ENCODE results near the gene TMEM272. TPM values are rescaled to one million over a fixed set of nuclear protein-coding genes. Genes with fewer than 3 reads are reported as not detected.

Gene TMEM272
- total RNA-seq, 1 experiment from 2014 or later: not detected

DNA sequence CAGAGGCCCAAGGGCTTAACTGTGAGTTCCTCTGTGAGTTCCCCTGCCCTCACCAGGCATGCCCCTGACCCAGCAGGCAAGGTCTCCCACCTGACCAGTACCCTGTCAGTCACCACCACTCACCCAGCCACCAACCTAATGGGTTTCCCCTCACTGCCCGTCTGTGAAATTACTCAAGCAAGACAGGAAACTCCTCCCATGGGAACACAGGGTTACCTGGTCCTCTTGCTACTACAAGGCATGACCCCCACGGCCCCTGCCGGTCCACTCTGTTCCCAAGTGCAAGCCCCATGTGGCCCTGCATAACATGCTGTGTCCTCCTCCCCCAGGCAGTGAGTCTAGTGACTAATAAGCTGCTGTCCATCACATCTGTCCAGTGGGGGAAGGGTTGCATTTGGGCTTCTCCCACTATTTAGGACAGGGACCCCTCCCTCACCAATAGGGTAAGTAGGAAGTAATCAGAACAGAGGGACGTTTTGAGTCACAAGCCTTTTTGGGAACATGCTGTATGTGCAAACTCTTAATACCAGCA lies 33.0 kb downstream of the TMEM272 start:
- H3K9me3 Mint-ChIP-seq (ENCODE audit: unreplicated experiment): no peaks in the 10 kb centered on the region
- H3K36me3 Mint-ChIP-seq (ENCODE audit: insufficient read depth, unreplicated experiment): no peaks in the 10 kb centered on the region
- no peak overlapping the region for H3K27ac Mint-ChIP-seq (ENCODE audit: low read depth, unreplicated experiment)
- DNase-seq (ENCODE audit: unreplicated experiment): no peak
- CTCF ChIA-PET: interaction anchor here (1.1 to 1.3 kb wide), 2 partner anchors 84 to 312 kb away, joined by 3 to 4 read pairs; no protein-coding TSS in a partner anchor
- peaks cover 6% of the 10 kb centered on the region for H3K4me1 Mint-ChIP-seq (ENCODE audit: insufficient read depth, unreplicated experiment)
- TF ChIP-seq, protein P1, sequence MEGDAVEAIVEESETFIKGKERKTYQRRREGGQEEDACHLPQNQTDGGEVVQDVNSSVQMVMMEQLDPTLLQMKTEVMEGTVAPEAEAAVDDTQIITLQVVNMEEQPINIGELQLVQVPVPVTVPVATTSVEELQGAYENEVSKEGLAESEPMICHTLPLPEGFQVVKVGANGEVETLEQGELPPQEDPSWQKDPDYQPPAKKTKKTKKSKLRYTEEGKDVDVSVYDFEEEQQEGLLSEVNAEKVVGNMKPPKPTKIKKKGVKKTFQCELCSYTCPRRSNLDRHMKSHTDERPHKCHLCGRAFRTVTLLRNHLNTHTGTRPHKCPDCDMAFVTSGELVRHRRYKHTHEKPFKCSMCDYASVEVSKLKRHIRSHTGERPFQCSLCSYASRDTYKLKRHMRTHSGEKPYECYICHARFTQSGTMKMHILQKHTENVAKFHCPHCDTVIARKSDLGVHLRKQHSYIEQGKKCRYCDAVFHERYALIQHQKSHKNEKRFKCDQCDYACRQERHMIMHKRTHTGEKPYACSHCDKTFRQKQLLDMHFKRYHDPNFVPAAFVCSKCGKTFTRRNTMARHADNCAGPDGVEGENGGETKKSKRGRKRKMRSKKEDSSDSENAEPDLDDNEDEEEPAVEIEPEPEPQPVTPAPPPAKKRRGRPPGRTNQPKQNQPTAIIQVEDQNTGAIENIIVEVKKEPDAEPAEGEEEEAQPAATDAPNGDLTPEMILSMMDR (IDR thresholded peaks at IDR 0.05; ENCODE audit: unreplicated experiment): no peak
- H3K4me3 Mint-ChIP-seq (ENCODE audit: unreplicated experiment): no peak overlapping the region
- intact Hi-C loops (cut with micrococcal nuclease): no loop called here
- BruUV-seq (replicated peaks): no TSS peak
- H3K27me3 Mint-ChIP-seq (ENCODE audit: insufficient read depth, unreplicated experiment): peaks cover 9% of the 10 kb centered on the region
- POLR2A ChIA-PET: interaction anchor here (0.6 to 1.0 kb wide), 3 partner anchors 10 to 428 kb away, joined by 3 read pairs; no protein-coding TSS in a partner anchor

DNA sequence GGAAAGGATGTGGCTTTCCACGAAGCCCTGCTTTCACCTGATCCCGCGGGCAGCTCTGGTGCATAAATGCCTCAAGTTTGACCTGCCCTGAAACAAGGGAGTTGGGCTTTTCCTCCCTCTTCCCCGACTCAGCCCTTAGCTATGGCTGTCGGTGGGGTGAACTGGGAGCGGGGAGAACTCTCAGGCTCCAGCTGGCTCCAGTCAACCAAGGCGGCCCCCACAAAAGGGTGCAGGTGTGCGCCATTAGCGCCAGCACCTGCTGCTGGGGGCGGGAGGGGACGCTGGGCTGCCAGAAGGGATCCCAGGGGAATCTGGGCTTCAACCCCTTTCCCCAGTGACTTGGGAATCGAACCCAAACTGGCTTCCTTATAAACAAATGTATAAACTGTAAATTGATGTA lies 33.9 kb downstream of the TMEM272 start:
- CTCF ChIA-PET: interaction anchor here (0.6 kb wide), 1 partner anchor 293 kb away, joined by 4 read pairs; no protein-coding TSS in a partner anchor
- no peaks in the 10 kb centered on the region for H3K36me3 Mint-ChIP-seq (ENCODE audit: insufficient read depth, unreplicated experiment)
- intact Hi-C loops (cut with micrococcal nuclease): no loop called here

DNA sequence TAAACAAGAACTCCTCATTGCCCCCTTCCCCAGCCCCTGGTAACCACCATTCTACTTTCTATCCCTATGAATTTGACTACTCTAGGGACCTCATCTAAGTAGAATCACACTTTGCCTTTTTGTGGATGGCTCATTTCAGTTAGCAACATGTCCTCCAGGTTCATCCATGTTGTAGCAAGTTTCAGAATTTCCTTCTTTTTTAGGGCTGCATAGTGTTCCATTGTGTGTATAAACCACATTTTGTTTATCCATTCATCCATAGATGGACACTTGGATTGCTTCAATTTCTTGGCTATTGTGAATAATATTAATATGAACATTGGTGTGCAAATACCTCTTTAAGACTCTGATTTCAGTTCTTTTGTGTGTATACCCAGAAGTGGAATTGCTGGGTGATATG lies 36.2 kb downstream of the TMEM272 start:
- intact Hi-C loops (cut with micrococcal nuclease): no loop called here
- POLR2A ChIA-PET: no interaction called here
- no peaks in the 10 kb centered on the region for H3K27me3 Mint-ChIP-seq (ENCODE audit: insufficient read depth, unreplicated experiment)

More for the DNA sequence above, 33.9 kb downstream of the TMEM272 start:
- no peak for DNase-seq (ENCODE audit: unreplicated experiment)
- peaks cover 5% of the 10 kb centered on the region for H3K4me1 Mint-ChIP-seq (ENCODE audit: insufficient read depth, unreplicated experiment)
- H3K27ac Mint-ChIP-seq (ENCODE audit: low read depth, unreplicated experiment): no peak overlapping the region
- no peaks in the 10 kb centered on the region for H3K27me3 Mint-ChIP-seq (ENCODE audit: insufficient read depth, unreplicated experiment)
- BruUV-seq (replicated peaks): no TSS peak
- TF ChIP-seq, protein P1 (IDR thresholded peaks at IDR 0.05; ENCODE audit: unreplicated experiment): no peak
- H3K4me3 Mint-ChIP-seq (ENCODE audit: unreplicated experiment): no peak overlapping the region
- POLR2A ChIA-PET: interaction anchor here (0.7 kb wide), 1 partner anchor 79 kb away, joined by 3 read pairs; no protein-coding TSS in a partner anchor
- no peaks in the 10 kb centered on the region for H3K9me3 Mint-ChIP-seq (ENCODE audit: unreplicated experiment)

DNA sequence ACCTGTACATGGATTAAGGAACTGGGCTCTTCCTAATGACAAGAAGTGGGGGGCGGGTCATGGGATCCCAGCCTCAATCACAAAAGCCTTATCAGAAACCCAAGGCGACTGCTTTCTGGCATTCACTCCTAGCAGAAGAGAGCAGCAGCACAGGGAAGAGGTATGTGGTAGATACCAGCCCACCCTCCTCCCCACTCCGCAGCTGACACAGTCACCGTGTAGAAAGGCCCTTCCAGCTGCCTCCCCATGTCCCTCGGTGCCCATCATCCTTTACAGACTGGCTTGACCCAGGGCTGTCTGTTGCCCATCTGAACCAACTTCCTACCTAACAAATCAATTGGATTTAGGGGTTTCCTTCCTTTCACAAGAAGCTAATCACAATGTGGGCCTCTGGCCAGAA lies 37.9 kb downstream of the TMEM272 start:
- TF ChIP-seq, protein P1 (IDR thresholded peaks at IDR 0.05; ENCODE audit: unreplicated experiment): no peak
- no peaks in the 10 kb centered on the region for H3K9me3 Mint-ChIP-seq (ENCODE audit: unreplicated experiment)
- intact Hi-C loops (cut with micrococcal nuclease): no loop called here
- H3K4me3 Mint-ChIP-seq (ENCODE audit: unreplicated experiment): no peak overlapping the region
- peaks cover 8% of the 10 kb centered on the region for H3K4me1 Mint-ChIP-seq (ENCODE audit: insufficient read depth, unreplicated experiment)
- ChIA-PET CTCF (interaction anchor here (0.6 to 1.3 kb wide), 4 partner anchors 8 to 407 kb away, joined by 3 to 9 read pairs (median 3); no protein-coding TSS in a partner anchor), POLR2A (no interaction called here)
- peak overlapping the region; percentile 22 for H3K27ac Mint-ChIP-seq (ENCODE audit: low read depth, unreplicated experiment)
- DNase-seq (ENCODE audit: unreplicated experiment): no peak
- H3K27me3 Mint-ChIP-seq (ENCODE audit: insufficient read depth, unreplicated experiment): no peaks in the 10 kb centered on the region
- no peaks in the 10 kb centered on the region for H3K36me3 Mint-ChIP-seq (ENCODE audit: insufficient read depth, unreplicated experiment)
- no TSS peak for BruUV-seq (replicated peaks)

More for the DNA sequence above, 36.2 kb downstream of the TMEM272 start:
- TF ChIP-seq, protein P1 (IDR thresholded peaks at IDR 0.05; ENCODE audit: unreplicated experiment): no peak
- Mint-ChIP-seq H3K27ac (ENCODE audit: low read depth, unreplicated experiment) (no peak overlapping the region), H3K36me3 (ENCODE audit: insufficient read depth, unreplicated experiment) (no peaks in the 10 kb centered on the region), H3K4me1 (ENCODE audit: insufficient read depth, unreplicated experiment) (peaks cover 5% of the 10 kb centered on the region), H3K4me3 (ENCODE audit: unreplicated experiment) (no peak overlapping the region), H3K9me3 (ENCODE audit: unreplicated experiment) (no peaks in the 10 kb centered on the region)
- CTCF ChIA-PET: interaction anchor here (0.5 to 0.8 kb wide), 2 partner anchors 26 to 536 kb away, joined by 3 read pairs; no protein-coding TSS in a partner anchor
- DNase-seq (ENCODE audit: unreplicated experiment): no peak
- BruUV-seq (replicated peaks): no TSS peak
